HG03039 (cell line): ENCODE data around the gene MAST2.

ENCODE experiments used
- ATAC-seq: cut with Tn5 transposase; IDR thresholded peaks from one replicate; pipeline ENCODE4 v1.9.1; 2021; ENCODE audit warnings: mild to moderate bottlenecking, moderate library complexity; ENCODE audit not compliant: unreplicated experiment

The MAST2 gene

GRCh38 chr1:45803299-45803780, at the start of gene MAST2:
Gene MAST2 (plus strand): TSS chr1:45803612. CDS start chr1:45803896, 284 bp downstream.
- ATAC-seq = peak; percentile 83

- ATAC-seq = no peak
Measured at GRCh38 chr1:45755697-45756096, 47.7 kb upstream of the MAST2 start.

- no peak for ATAC-seq
Measured at GRCh38 chr1:45762291-45762690, 41.1 kb upstream of the MAST2 start.

- ATAC-seq = no peak
Measured at GRCh38 chr1:45765999-45766792, 37.2 kb upstream of the MAST2 start.

- no peak for ATAC-seq
Measured at GRCh38 chr1:45767035-45767434, 36.4 kb upstream of the MAST2 start.

- no peak for ATAC-seq
Measured at GRCh38 chr1:45769261-45769932, 34.0 kb upstream of the MAST2 start.

GRCh38 chr1:45772971-45773370, 30.4 kb upstream of the MAST2 start:
- no peak for ATAC-seq

GRCh38 chr1:45775794-45776193, 27.6 kb upstream of the MAST2 start:
- no peak for ATAC-seq

- ATAC-seq = no peak
Measured at GRCh38 chr1:45785583-45785982, 17.8 kb upstream of the MAST2 start.

GRCh38 chr1:45787905-45788304, 15.5 kb upstream of the MAST2 start:
- ATAC-seq = no peak

- no peak for ATAC-seq
Measured at GRCh38 chr1:45789601-45790000, 13.8 kb upstream of the MAST2 start.

- ATAC-seq = no peak
Measured at GRCh38 chr1:45792744-45793143, 10.7 kb upstream of the MAST2 start.

- ATAC-seq = no peak
Measured at GRCh38 chr1:45793942-45794604, 9.3 kb upstream of the MAST2 start.

GRCh38 chr1:45796381-45796780, 7.0 kb upstream of the MAST2 start:
- ATAC-seq = no peak

- no peak for ATAC-seq
Measured at GRCh38 chr1:45796946-45797345, 6.5 kb upstream of the MAST2 start.

GRCh38 chr1:45800899-45801298, 2.5 kb upstream of the MAST2 start:
- no peak for ATAC-seq

- ATAC-seq = no peak
Measured at GRCh38 chr1:45802343-45803298, 791 bp upstream of the MAST2 start.

- ATAC-seq = peak; percentile 21
Measured at GRCh38 chr1:45803781-45804668, 613 bp downstream of the MAST2 start.

- ATAC-seq = no peak
Measured at GRCh38 chr1:45804669-45804969, 1.2 kb downstream of the MAST2 start.

- no peak for ATAC-seq
Measured at GRCh38 chr1:45806129-45806528, 2.7 kb downstream of the MAST2 start.
